HG03558 (cell line): ENCODE data around the gene IRX5.
A peak's percentile ranks its signal among the peaks of the same experiment; 100 is the strongest.

Experiments
- ATAC-seq: cut with Tn5 transposase; IDR thresholded peaks from one replicate; pipeline ENCODE4 v1.9.1; 2021; ENCODE audit warnings: moderate number of reproducible peaks; ENCODE audit not compliant: unreplicated experiment; ENCODE audit errors: extremely low read depth

Gene IRX5

DNA sequence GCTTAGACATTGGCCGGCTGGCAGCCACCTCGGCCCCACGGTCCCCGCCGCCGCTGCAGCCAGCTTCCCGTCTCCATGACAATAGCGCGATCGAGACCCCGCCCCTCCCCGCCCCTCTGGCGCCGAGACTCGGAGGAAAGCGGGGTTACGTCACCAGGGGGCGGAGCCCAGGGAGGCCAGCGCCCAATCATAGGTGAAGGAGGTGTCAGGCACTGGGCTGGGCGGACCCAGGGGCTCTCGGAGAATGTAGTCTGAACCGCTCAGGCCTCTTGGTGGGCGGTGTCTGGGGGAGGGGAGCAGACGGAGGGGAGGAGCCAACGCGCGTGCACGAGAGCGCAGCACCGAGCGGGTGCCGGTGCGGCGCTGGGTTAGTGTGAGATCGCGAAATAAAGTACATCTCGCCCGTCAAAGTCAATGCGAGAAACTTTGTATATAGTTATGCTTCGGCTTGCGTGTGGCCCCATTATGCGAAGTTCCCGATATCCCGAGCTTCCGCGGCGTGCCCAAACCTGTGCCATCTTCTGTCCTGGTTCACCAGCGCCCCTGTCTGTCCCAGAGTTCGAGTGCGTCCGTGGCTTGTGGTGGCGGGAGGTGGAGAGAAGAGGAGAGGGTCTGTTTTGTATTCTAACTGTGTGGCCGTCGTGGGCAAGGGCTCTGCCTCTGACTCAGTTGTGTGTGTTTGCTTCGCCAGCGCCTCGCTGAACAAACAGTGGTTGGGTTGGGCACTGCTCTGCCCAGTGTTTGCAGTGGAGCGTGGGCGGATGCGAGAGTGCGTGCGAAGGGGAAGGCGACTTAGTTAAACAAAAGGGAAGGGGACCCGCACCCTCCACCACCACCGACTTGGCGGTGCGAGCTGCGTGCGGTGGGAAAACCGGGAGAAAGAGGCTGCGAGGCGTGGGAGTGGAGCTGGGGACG is 1.3 kb upstream of the IRX5 start:
- ATAC-seq, result peak; percentile 91

DNA sequence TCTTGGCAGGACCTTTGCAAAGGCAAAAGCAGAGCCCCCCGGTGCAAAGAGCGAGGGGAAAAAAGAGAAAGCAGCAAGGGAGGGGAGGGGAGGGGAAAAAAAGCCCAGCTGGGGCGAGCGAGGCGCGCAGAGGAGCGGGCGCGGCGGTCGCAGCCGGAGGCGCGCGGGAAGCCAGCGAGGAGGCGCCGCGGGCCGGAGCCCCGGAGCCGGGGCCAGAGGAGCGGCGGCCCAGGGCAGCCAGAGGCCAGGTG is 129 bp downstream of the IRX5 start:
- ATAC-seq, result no peak

DNA sequence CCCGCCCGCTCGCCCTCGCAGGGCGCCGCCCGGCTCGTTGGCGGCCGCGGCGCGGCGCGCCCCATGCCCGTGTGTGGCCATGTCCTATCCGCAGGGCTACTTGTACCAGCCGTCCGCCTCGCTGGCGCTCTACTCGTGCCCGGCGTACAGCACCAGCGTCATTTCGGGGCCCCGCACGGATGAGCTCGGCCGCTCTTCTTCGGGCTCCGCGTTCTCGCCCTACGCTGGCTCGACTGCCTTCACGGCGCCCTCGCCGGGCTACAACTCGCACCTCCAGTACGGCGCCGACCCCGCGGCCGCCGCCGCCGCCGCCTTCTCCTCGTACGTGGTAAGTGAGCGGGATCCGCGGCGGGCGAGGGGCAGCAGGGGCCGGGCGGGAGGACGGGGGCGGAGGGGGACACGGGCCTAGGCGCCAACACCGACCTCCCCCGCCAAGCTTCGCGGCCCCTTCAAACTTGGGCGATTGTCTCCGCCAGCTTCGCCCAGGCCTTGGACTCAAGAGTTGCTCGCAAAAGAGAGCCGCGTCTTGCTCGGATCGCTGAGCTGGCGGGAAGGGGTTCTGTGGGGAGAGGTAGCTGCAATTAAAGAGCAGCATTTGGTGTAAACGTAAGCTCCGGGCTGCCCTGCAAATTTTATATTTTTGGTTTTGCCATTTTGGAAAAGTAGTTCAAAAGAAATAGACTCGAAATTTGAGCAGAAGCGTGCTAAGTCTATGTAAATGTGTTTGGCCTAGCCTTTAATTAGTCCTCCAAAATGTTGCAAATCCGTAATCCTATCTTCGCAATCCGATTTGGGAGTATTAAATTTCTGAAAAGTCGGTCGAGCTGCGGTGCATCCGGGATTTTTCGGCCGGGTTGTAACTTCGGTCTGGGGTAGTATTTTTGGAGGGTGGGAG is 702 bp downstream of the IRX5 start:
- no peak for ATAC-seq

DNA sequence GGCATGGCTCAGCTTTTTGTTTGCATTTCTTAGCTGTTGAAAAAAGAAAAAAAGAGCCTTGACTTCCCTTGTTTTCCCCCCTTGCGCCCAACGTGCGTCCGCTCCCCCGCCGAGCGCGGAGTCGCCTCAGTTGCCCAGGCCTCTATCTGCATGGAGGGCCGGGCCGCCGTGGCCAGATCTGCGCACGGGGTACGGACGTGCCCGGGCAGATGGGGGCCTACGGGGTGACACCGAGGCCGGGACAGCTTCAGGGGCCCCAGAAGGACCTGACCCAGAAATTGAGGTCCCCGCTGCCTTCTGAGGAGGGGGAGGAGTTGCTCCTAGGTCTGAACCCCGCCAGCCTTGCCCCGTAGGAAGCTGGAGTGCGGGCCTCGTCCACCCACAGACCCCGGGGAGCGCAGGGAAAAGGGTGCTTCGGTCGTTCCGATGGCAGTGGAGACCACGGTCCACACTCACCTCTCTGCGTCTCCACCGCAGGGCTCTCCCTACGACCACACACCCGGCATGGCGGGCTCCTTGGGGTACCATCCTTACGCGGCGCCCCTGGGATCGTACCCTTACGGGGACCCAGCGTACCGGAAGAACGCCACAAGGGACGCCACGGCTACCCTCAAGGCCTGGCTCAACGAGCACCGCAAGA is 1.5 kb downstream of the IRX5 start:
- ATAC-seq, result no peak

DNA sequence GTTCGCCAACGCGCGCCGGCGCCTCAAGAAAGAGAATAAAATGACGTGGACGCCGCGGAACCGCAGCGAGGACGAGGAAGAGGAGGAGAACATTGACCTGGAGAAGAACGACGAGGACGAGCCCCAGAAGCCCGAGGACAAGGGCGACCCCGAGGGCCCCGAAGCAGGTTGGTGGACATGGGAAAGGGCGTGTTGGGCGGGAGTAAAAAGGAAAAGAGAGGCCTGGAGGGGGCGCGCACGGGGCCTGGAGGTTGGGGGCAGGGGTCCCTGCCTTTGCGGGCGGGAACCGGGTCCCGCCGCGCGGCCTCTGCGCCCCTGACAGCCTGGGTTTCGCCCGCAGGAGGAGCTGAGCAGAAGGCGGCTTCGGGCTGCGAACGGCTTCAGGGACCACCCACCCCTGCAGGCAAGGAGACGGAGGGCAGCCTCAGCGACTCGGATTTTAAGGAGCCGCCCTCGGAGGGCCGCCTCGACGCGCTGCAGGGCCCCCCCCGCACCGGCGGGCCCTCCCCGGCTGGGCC is 2.1 kb downstream of the IRX5 start:
- no peak for ATAC-seq

DNA sequence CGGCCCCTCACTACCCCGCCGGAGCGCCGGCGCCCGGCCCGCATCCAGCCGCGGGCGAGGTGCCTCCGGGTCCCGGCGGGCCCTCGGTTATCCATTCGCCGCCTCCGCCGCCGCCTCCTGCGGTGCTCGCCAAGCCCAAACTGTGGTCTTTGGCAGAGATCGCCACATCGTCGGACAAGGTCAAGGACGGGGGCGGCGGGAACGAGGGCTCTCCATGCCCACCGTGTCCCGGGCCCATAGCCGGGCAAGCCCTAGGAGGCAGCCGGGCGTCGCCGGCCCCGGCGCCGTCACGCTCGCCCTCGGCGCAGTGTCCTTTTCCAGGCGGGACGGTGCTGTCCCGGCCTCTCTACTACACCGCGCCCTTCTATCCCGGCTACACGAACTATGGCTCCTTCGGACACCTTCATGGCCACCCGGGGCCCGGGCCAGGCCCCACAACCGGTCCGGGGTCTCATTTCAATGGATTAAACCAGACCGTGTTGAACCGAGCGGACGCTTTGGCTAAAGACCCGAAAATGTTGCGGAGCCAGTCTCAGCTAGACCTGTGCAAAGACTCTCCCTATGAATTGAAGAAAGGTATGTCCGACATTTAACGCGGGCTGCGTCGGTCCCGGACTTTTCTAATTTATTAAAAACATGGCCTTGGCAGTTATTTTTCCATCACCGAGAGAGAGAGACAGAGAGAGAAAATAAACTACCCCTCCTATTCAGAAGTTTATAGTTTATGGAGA is 2.8 kb downstream of the IRX5 start:
- ATAC-seq, result no peak

DNA sequence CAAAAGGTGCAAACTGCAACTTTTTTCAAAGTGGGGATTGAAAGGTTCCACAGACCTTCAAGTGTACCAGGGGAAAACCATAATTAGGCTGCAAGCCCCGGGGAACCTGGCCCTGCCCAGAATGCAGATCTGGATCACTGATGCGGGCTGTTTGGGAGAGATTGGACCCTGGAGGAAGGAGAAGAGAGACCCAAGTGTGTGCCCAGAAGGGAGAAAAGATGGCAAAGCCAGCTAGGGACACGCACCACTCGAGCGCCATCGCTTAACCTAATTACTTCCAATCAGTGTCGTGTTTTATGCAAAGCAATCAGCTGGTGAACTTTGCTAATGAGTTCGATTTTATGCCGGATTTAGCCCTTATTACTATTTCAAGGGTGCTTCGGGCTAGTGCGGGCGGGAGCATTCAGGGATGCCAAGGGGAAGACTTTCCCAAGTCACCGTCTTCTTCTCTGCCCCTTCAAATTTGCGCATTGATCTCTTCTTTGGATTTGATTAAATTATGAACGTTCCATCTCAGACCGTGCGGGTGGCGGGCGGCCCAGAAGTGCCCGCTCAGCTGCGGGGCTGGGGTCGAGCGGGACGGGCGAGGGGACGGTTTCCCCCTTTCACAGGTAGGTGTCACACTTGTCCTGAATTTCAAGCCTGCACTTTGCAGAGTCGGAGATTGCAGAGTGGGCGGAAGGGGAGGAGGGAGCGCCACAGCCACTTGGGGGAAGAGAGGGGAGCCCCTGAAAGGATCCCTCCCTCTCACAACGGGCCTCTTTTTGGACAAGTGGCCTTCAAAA is 4.0 kb downstream of the IRX5 start:
- ATAC-seq, result no peak

DNA sequence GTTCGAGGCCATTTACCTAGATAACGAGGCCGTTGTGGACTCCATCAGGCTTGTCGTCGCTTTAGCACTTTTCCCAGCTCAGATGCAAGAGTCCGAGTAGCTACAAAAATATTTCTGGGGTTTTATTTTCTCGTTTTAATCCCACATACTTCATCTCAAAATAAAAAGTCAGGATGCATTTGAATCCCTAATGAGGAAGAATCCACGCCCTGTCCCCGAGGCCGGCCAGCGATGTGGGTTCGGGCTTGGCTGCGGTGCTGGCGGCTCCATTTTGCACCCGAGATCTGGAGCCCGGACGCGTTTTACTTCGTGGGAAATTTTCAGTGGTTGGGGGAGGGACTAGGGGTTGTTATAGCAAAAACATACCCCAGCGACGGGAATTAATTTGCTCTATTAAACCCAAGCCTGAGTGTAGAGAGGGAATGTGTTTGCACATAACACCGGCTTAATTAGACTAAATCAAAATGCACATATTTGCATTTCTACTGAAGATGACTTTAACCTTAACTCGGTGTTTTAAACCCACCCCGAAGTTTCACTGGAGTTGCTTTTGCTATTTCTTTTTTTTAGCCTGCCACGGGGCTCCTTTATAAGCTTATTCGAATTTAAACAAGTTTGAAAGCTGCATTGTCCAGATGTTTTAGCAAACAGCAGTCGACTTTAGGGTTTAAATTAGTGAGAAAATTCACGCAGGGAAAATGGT is 4.8 kb downstream of the IRX5 start:
- no peak for ATAC-seq

DNA sequence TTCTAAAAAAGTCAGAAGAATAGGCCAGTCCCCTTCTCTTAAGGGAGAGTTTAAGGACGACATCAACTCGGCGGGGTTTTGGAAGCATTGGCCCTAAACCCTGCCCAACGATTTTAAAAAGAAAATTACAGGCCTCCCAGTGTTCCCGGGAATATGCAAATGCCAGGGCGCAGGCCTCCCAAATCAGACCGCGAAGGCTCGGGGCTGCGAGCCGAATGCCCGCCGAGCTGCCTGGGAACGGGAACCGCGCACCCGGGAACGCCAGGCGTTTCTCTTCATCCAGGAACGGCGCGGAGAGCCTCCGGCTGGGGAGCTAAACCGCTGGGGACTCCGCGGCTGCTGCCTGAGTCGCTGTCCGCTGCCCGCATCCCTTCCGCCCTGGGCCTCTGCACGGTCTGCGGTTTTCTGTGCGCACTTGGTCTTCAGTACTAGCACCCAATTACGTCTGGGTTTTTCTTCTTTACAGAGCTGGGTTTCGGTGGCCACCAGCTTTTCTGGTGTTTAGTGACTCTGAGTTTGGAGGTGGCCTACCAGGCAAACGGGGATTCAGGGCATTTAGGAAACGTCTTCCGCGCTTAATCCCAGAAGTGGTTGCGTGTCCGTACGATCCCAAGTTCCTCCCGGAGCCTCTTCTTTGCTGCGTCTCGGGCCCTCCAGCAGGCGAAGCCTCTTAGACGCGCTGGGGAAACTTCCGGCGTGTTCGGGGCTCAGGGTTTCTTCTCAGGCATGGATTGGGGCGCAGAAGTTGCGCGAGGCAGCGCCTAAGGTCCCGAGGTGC is 5.7 kb downstream of the IRX5 start:
- ATAC-seq, result no peak

DNA sequence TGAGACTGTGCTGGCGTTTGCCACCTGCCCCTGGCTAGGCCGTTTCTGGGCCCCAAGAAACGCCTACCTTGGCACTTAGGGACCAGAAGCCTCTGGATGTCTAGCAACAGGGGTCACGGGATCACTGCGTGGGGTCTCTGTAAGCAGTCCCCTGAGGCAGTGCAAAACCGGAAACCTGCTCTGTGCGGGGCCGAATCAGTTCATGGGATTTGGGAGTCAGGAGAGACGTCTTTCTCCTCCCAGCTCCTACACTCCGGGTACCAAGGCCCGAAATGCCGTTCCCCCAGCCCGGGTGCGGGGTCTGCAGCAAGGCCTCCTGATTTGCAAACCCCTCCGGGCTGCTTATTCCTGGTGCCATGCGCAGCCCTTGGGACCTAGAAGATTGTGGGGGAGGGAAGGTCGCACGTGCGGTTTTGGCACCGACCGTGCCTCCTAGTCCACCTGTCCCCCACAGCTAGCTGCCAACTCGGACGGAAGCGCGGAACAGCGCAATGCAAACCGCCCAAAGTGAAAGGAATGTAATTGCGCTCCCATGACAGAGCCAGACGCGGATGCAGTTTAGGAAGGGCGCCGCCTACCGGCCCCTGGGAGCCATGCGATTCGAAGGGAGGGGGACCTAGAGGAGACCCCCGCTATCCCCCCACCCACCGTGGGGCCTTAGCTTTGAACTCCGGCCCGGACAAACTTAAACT is 6.5 kb downstream of the IRX5 start:
- ATAC-seq, result no peak

DNA sequence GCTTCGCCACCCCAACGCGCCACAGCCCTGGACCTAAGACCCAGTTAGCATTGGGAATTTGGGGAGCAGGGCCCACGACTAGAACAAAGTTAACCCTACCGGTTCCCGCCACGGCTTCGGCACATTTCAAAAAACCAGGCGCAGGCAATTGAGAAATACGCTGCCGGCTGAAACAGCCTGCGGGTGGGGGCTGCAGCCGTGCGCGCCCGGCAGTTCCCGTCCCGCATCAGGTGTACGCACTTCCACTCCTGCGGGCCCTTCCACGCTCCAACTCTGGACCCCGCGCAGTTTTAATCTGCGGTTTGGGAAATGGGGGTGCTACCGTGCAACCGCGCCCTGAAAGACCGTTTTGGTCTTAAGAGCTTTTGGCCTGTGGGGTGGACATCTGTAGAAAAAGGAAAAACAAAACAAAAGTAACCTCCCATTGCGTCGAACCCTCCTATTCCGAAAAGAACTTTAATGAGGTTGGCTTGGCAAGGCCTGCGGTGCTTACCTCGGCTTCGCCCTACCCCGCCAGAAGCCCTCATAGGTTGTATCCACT is 7.1 kb downstream of the IRX5 start:
- ATAC-seq, result no peak

DNA sequence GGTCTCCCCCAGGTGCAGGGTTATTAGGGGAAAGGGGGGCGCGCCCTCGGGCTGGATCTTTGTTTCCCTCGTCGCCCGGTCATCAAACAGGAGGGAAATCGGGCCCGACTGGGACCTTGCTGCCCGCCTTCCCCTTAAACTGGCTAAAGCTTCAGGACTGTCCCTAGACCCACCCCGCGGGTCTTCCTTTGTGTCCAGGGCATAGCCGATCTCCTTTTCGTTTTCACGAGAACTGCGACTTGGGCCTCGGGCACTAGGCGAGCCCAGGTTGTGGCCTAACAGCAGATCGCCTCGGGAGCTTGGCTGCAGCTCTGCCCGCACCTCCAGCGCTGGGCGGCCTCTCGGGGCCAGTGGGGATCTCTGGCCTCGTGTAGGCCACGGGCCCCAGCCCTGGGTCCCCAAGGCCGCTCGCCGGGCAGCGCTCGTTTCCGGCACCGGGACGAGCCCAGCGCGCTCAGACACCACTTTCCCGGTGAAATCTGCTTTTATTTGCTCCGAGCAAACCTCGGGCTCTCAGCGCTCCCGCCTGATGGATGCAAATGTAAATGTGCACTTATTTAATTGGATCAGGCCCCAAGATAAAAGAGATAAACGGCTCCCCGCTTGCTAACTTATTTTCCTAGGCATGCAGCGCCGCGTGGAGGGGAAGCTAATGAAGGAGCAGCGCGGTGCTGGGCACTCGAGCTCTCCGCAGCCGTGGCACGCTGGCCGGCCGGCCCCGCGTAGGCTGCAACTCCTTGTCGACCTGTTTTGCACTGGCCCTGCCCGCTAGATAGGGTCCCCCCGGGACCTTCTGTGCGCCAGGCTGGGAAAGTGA is 7.8 kb downstream of the IRX5 start:
- no peak for ATAC-seq

DNA sequence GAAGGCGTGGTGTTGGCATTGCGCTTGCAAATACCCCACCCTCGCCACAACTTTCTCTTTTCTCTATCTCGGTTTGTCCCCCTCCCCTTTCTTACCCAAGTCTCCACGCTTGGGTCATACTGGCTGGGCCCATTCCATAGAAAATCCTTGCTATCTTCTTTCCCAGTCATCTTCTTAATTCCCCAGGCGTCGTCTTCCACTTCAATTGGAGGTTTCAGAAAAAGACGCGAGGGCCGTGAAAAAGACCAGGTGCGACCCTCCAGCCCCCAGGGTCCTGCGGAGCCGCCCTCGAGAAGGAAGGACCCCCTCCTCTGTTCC is 8.3 kb downstream of the IRX5 start:
- no peak for ATAC-seq

DNA sequence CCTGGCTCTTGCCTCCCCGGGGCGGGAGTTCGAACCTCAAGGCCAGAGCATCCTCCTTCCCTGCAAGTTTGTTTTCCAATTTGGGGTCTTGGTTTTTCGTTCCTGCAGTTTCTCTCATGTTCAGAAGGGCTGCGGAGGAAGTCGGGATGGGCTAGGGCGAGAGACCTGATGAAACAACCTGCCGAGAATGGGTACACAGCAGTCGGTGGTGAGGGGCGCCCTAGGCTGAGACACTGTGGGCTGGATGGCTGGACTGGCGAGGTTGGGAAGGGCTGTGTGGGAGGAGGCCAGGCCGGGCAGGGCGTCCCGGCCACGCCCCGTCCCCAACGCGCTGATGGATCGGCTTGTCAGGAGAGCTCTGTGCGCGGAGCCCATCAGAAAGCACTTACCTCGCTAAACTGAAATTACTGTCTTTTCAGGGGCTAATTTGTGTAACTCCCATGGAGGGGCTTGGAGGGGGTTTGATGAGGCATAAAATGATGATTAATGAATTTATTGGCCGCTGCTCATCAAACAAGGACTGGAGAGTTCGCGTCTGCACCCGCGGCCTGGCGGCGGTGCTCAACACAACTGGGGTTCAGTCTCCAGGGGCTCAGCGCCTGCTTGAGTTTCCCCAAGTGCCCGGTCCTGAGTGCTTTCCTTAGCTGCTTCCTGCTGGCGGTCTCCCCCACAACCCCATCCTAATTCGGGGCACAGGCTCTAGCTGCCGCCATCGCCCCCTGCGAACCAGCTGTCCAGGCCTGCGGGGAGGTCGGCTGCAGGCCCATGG is 9.0 kb downstream of the IRX5 start:
- ATAC-seq, result no peak

DNA sequence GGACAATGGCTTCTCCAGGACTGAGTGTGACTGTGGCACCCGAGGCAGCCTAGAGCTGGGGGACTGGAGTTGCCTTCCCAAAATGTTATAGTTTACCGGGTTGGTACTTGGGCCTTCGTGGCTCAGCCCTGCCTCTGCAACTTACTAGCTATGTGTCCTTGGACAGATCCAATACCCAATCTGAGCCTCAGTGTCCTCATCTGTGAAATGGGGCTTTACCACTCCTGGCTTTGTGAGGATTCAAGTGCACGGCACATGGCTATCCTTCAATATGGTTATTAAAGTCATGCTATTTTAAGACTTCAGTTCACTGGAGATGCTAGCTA is 9.6 kb downstream of the IRX5 start:
- ATAC-seq, result no peak

DNA sequence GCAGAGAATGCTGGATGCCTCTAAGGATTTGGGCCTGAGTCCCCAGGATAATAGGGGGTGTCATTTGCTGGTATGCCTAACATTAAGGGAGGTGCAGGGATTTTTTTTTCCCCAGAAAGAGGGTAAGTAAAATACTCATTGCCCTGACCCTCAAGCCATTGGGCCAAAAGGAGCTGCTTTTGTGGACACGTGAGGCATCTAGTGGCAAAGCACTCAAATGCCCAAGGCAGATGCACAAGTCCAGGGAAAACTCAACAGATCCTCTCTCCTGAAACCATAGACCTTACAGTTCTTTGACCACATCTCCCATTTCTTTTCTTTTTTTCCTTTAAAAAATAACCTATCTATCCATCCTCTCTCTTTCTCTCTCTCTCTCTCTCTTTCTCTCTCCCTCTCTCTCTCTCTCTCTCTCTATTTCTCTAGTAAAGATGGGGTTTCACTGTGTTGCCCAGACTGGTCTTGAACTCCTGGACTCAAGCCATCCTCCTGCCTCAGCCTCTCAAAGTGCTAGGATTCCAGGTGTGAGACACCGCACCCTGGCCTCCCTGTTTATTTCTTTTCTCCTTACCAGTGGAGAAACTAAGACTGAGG is 11.8 kb downstream of the IRX5 start:
- no peak for ATAC-seq
